ENCODE results near the gene MAN1A1. TPM values are rescaled to one million over a fixed set of nuclear protein-coding genes. Genes with fewer than 3 reads are reported as not detected.

The MAN1A1 gene
- total RNA-seq, 1 donor from 2014 or later = 19.7 TPM

DNA sequence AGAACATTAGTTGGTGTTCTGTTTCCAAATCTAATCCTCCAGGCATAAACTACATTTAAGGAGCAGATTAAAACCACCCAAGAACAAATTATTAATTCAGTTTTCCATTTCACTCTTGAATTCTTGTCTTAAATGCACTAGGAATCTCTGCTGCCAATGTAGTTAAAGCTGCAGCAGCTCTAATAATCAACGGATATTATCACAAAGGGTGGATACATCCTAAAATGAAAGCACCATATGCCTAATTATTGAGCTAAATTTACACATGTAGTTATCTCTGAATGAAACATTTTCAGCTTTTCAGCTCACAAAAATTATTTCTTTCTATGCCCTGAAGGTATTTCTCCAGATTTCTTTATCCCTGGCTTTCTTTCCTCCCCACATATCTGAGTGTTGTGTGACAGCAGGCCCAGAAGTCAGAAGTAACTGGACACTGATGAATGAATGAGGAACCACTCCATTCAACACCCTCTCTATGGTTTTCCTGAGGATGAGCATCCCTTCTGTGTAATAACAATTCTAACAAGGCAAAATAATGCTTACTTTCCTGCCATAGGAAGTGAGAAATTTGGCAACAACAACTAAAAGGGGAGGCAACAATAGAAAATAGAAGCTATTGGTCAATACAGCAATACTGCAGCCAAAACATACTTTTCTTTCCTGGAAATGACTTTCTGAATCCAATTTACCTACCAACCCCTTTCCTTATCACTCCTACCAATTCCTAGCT is 14.9 kb downstream of the MAN1A1 start:
- intact Hi-C loops (cut with micrococcal nuclease) = no loop called here

GRCh38 chr6:119333707-119334295 is 15.8 kb downstream of the MAN1A1 start:
- Histone ChIP-seq H3K4me1 (peaks cover 63% of the 10 kb centered on the region), H3K36me3 (no peaks in the 10 kb centered on the region), H3K9me3 (replicated peaks) (no peaks in the 10 kb centered on the region), H3K27me3 (ENCODE audit: low read depth) (no peaks in the 10 kb centered on the region), H3K4me3 (no peak overlapping the region), H3K27ac (replicated peaks) (peak overlapping the region; percentile 65)
- TF ChIP-seq, protein P1, sequence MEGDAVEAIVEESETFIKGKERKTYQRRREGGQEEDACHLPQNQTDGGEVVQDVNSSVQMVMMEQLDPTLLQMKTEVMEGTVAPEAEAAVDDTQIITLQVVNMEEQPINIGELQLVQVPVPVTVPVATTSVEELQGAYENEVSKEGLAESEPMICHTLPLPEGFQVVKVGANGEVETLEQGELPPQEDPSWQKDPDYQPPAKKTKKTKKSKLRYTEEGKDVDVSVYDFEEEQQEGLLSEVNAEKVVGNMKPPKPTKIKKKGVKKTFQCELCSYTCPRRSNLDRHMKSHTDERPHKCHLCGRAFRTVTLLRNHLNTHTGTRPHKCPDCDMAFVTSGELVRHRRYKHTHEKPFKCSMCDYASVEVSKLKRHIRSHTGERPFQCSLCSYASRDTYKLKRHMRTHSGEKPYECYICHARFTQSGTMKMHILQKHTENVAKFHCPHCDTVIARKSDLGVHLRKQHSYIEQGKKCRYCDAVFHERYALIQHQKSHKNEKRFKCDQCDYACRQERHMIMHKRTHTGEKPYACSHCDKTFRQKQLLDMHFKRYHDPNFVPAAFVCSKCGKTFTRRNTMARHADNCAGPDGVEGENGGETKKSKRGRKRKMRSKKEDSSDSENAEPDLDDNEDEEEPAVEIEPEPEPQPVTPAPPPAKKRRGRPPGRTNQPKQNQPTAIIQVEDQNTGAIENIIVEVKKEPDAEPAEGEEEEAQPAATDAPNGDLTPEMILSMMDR (IDR thresholded peaks at IDR 0.05; ENCODE audit: borderline replicate concordance) = peak; percentile 60
- intact Hi-C loops (cut with micrococcal nuclease) = no loop called here
- DNase-seq = no peak

More for the DNA sequence above, 14.9 kb downstream of the MAN1A1 start:
- H3K4me1 ChIP-seq = peaks cover 71% of the 10 kb centered on the region
- H3K27me3 ChIP-seq (ENCODE audit: low read depth) = no peaks in the 10 kb centered on the region
- peak overlapping the region; percentile 65 for H3K27ac ChIP-seq (replicated peaks)
- H3K9me3 ChIP-seq (replicated peaks) = no peaks in the 10 kb centered on the region
- DNase-seq = no peak
- TF ChIP-seq, protein P1 (IDR thresholded peaks at IDR 0.05; ENCODE audit: borderline replicate concordance) = no peak
- H3K4me3 ChIP-seq = no peak overlapping the region
- no peaks in the 10 kb centered on the region for H3K36me3 ChIP-seq

GRCh38 chr6:119333063-119333609 is 16.4 kb downstream of the MAN1A1 start:
- no peaks in the 10 kb centered on the region for H3K36me3 ChIP-seq
- H3K4me3 ChIP-seq = no peak overlapping the region
- no peaks in the 10 kb centered on the region for H3K27me3 ChIP-seq (ENCODE audit: low read depth)
- H3K27ac ChIP-seq (replicated peaks) = no peak overlapping the region
- no peak for DNase-seq
- intact Hi-C loops (cut with micrococcal nuclease) = no loop called here
- peaks cover 56% of the 10 kb centered on the region for H3K4me1 ChIP-seq
- TF ChIP-seq, protein P1 (IDR thresholded peaks at IDR 0.05; ENCODE audit: borderline replicate concordance) = no peak
- H3K9me3 ChIP-seq (replicated peaks) = no peaks in the 10 kb centered on the region

GRCh38 chr6:119331663-119332286 is 17.8 kb downstream of the MAN1A1 start:
- Histone ChIP-seq H3K9me3 (replicated peaks) (no peaks in the 10 kb centered on the region), H3K4me1 (peaks cover 42% of the 10 kb centered on the region), H3K27ac (replicated peaks) (no peak overlapping the region), H3K4me3 (no peak overlapping the region), H3K27me3 (ENCODE audit: low read depth) (no peaks in the 10 kb centered on the region), H3K36me3 (no peaks in the 10 kb centered on the region)
- TF ChIP-seq, protein P1 (IDR thresholded peaks at IDR 0.05; ENCODE audit: borderline replicate concordance) = no peak
- intact Hi-C loops (cut with micrococcal nuclease) = no loop called here
- no peak for DNase-seq

DNA sequence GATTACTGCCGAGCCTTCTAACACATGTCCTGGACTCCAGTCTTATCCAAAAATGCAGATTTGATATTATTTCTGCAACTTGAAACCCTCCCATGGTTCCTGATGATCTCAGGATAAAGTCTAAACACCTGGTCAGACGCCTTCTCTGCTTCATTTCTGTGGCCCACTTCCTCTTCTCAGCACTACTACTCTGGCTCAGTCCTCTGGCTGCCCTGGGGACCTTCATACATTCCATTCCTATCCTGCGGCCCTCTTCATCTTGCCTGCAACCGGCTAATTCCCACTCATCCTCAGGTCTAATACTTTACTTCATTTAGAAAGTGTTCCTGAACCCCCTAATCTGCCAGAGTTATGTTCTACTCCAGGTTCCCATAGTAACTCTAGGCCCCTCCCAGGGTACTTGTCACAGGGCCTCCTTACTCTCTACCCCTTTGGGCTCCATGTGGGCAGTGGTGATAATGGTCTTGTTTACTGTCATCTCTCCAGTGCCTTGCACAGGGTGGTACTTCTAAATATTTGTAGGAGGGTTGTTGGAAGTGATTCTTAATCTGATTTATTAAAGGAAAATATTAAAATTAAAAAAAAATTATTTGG is 18.9 kb downstream of the MAN1A1 start:
- H3K27me3 ChIP-seq (ENCODE audit: low read depth) = no peaks in the 10 kb centered on the region
- TF ChIP-seq, protein P1 (IDR thresholded peaks at IDR 0.05; ENCODE audit: borderline replicate concordance) = no peak
- H3K4me3 ChIP-seq = no peak overlapping the region
- H3K4me1 ChIP-seq = peaks cover 31% of the 10 kb centered on the region
- no peaks in the 10 kb centered on the region for H3K36me3 ChIP-seq
- DNase-seq = no peak
- H3K9me3 ChIP-seq (replicated peaks) = no peaks in the 10 kb centered on the region
- intact Hi-C loops (cut with micrococcal nuclease) = no loop called here
- no peak overlapping the region for H3K27ac ChIP-seq (replicated peaks)

Data from left ventricle myocardium inferior (tissue), 1 donor.